CD1c-positive myeloid dendritic cell (primary cell): ENCODE results near the gene CBARP.

Source experiments
- DNase-seq: peaks from one replicate; pipeline ENCODE4 v3.0.0-alpha.2; 2016; ENCODE audit errors: extremely low spot score

Gene CBARP

DNA sequence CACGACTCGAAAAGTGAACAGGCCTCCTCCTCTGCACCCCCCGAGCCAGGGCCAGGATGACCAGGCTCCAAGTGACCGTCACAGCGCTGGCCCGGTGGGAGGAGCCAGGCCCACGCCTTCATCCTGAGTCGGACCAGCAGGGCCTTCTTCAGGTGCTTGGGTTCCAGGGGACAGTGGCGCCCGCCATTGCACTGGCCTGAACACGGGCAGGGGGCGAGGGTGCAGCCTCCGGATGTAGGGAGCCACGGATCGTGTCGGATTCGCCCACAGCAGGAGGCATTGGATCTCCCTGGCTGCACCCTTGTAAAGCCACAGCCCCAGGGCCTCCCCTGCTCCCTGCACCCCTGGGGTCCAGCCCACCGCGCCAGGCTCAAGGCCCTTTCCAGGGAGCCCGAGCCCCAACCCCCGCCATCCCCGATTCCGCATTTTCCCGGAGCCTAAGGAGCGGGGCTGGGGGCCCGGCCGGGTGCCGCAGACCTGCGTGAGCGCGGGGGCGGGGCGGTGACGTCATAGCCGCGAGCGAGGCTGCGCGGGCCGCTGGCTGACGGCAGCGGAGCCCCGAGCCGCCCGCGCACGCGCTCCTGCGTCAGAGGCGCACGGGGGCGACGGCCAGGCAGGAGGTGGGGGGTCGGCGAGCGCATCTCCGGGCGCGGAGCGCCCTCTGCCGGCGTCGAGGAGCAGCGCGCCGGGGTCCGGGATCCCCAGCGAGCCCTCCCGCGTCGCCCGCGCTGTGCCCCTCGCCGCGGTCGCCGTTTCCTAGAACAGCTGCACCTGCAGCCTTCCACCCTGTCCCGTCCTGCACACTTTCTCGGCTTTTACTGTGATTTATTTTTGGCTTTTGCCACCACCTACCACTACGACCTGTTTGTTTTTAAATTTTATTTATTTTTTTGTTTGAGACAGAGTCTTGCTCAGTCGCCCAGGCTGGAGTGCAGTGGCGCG is 2.3 kb upstream of the CBARP start:
- DNase-seq = peak; percentile 98

DNA sequence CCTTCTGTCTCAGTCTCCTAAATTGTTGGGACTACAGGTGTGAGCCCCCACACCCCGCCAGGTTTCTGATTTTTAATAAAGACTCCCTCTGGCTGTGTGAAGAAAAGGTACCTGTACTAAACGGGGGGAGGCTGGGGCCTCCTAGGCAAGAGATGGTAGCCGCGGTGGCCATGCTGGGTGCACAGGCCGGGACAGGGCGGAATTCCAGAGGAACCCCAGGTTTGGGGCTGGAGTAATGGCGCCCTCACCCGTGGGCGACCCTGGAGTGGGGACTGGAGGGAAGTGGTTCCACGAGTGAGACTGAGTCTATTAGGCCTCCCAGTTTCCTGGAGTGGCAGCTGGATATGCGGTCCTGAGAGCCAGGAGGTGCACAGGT is 1.6 kb upstream of the CBARP start:
- no peak for DNase-seq

DNA sequence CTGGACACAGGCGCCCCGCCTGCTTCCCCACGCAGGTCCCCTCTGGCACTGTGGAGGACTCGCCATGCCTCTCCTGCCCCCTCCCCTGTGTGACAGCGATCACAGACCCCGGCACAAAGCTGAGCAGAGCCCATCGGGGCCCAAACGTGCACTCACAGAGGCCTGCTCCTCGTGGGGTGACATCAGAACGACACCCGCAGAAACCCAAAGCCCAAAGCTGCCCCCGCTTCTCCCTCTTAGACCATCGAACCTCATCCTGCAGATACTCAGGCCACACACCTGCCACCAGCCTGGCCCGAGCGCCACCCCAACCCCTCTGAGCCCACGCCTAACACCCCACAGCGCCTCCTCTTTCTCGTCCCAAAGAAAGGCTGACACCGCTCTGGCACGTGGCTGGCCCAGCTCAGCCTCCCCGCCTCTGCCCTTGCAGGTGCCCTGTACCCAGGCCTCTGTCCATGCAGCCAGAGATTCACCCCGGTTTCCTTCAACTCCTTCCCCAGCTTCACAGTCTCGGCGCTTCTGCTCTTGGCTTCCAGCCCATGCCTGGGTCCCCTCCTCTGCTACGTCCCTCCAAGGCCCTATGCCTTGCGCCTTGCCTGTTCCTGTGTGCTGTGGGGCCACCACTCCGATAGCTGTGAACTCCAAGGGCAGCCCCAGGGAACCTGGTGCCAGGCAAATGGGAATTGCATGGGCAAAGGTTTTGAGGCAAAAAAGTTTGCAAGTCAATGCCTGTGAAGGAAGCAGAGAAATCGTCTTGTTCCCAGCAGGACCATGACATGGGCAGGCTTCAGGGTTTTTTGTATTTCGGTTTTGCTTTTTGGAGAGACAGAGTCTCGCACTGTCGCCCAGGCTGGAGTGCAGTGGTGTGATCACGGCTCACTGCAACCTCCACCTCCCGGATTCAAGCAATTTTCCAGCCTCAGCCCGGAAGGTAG is 831 bp upstream of the CBARP start:
- DNase-seq = no peak

GRCh38 chr19:1237027-1237659 is 662 bp downstream of the CBARP start:
- DNase-seq = no peak

GRCh38 chr19:1236576-1236975 is 1.2 kb downstream of the CBARP start:
- no peak for DNase-seq

GRCh38 chr19:1235625-1236538 is 1.9 kb downstream of the CBARP start:
- DNase-seq = no peak

- DNase-seq = no peak
These were observed 2.8 kb downstream of the CBARP start for GRCh38 chr19:1234955-1235380.

- no peak for DNase-seq
These were observed 3.5 kb downstream of the CBARP start for GRCh38 chr19:1234051-1234954.

- no peak for DNase-seq
These were observed 4.6 kb downstream of the CBARP start for GRCh38 chr19:1233115-1233667.

- peak; percentile 52 for DNase-seq
These were observed 5.1 kb downstream of the CBARP start for GRCh38 chr19:1232652-1233072.

GRCh38 chr19:1231729-1232637 is 5.8 kb downstream of the CBARP start:
- DNase-seq = no peak

GRCh38 chr19:1230783-1231489 is 6.9 kb downstream of the CBARP start:
- no peak for DNase-seq

DNA sequence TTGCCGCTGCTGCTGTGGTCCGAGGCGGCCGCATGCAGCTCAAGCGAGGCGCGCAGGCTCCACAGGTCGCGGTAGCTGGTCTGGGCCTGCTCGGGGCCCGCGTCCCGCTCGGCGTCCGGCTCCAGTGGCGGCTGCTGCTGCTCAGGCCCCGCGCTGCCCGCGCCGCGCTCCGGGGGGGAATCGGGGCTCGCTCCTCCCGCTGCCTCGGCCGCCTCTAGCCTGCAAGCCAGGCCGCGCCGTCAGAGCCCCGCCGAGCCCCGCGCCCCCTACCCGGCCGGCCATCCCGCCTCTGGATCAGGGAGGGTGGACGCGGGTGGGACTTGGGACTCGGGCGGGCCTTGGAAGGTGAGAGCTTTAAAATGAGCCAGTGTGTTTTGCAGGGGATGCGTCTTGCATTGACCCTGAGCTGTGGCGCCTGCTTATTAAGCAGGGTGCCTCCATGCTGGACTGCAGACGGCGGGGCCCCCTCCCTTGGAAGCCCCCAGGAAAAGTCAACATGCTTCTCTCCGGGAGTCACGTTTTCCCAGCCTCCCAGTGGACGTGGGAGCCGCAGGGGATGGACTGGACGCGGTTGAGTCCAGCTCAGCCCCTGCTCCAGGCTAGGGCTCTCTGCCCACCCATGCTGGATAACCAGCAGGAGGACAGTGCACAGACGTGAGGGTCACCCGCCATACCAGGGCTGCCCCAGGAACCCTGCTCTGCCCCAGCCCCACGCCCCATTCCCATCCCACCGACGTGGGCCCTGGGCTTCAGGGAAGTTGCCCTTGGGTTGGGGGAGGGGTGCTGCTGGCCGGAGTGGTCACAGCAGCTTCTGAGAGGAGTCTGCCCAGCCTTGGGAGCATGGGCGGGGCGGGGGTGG is 7.7 kb downstream of the CBARP start:
- DNase-seq = no peak

DNA sequence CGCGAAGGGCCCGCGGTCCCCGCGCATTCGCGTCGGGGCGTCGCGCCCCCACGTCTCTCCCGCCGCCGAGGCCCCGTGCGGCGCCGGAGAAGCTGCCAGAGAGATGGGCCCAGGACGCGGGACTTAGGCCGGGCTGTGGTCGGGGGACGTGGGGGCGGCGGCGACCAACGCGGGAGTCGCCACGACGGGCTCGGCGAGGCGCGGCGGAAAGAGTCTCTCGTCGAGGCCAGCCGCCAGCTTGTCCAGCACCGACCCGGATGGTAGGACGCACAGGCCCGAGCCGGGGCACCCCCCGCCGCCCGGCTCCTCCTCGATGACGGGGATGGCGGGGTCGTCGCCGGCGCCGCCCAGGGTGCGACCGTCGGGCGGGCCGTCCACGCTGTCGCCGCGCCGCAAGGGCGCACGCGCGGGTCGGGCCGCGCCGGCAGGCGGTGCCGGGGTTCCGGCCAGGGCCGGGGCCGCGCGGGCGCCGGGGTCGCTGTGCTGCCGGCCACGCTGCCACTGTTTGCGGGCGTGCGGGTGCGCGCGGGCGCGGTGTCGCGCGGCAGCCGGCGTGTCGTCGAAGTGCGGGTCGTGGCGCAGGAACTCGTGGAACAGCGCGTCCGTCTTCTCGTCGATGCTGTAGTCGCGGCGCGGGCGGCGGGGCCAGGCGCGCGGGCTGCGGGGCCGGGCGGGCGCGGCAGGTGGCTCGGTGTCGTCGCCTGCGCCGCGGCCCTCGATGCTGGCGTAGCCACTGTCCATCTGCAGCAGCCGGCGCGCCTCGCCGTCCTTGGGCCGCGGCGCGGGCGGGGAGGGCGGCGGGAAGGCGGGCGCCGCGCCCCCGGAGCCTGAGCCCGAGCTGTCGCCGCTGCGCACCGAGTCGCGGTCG is 8.5 kb downstream of the CBARP start:
- no peak for DNase-seq

GRCh38 chr19:1228161-1228957 is 9.4 kb downstream of the CBARP start:
- DNase-seq = no peak
